Upper lobe of right lung (tissue), 1 donor: ENCODE results near the gene C1RL. TPM values are rescaled to one million over a fixed set of nuclear protein-coding genes. Genes with fewer than 3 reads are reported as not detected.
"Not testable (repeated sequence)": the region's sequence is repeated elsewhere in the genome, so short reads cannot be mapped to it uniquely, and the experiment has no call there.

Source experiments
- ATAC-seq: fragments of 200-7000 bp; cut with Tn5 transposase; one replicate; pipeline ENCODE4 v1.9.1; 2020; ENCODE audit warnings: mild to moderate bottlenecking, moderate library complexity
- DNase-seq: peaks from one replicate; pipeline ENCODE4 v3.0.0-alpha.2; 2020
- H3K27ac ChIP-seq: fragments of 200-600 bp; one replicate; pipeline ENCODE4 v1.8.0; 2022
- H3K27me3 ChIP-seq: fragments of 200-600 bp; one replicate; pipeline ENCODE4 v1.8.0; 2022; ENCODE audit warnings: mild to moderate bottlenecking
- H3K36me3 ChIP-seq: fragments of 200-600 bp; one replicate; pipeline ENCODE4 v1.8.0; 2022
- H3K4me1 ChIP-seq: fragments of 200-600 bp; one replicate; pipeline ENCODE4 v1.8.0; 2022
- H3K4me3 ChIP-seq: fragments of 200-600 bp; one replicate; pipeline ENCODE4 v1.8.0; 2022; ENCODE audit warnings: mild to moderate bottlenecking
- H3K9me3 ChIP-seq: fragments of 200-600 bp; one replicate; pipeline ENCODE4 v1.8.0; 2022
- CTCF ChIP-seq: fragments of 200-600 bp; IDR thresholded peaks from one replicate; pipeline ENCODE4 v1.8.0; 2022; ENCODE audit warnings: antibody characterized with exemption
- intact Hi-C: fragments of 100-400 bp; cut with DNase I; formaldehyde crosslinking; loops from one replicate; pipeline ENCODE4 v1.11.0; 2022
- total RNA-seq: library from RNA; stranded (reverse); fragmentation: NEBNext Ultra II Directional; extraction: Animal tissue kit (Norgen Biotek cat#: 25700); gene quantifications from one replicate; pipeline ENCODE4 v1.2.1, GENCODE V29; 2021
- donor health status: DM: no; HTN: yes; CAD: no; lungs with severe emphysema.

Gene C1RL
- total RNA-seq, 1 donor from 2014 or later: 91.6 TPM

GRCh38 chr12:7112041-7112440 is 3.0 kb upstream of the C1RL start:
- no peak for TF ChIP-seq CTCF
- Histone ChIP-seq H3K4me1 (peaks cover 22% of the 10 kb centered on the region), H3K9me3 (no peaks in the 10 kb centered on the region), H3K4me3 (no peak overlapping the region), H3K36me3 (peaks cover 12% of the 10 kb centered on the region), H3K27me3 (no peaks in the 10 kb centered on the region), H3K27ac (no peak overlapping the region)
- intact Hi-C loops: loop anchor here (10.0 kb wide), 1 partner anchor 147 kb away; no protein-coding TSS in a partner anchor
- DNase-seq: no peak
- ATAC-seq: no peak

GRCh38 chr12:7110661-7111060 is 1.6 kb upstream of the C1RL start:
- no peak overlapping the region for H3K27ac ChIP-seq
- no peak for TF ChIP-seq CTCF
- intact Hi-C loops: loop anchor here (10.0 kb wide), 1 partner anchor 146 kb away; no protein-coding TSS in a partner anchor
- no peaks in the 10 kb centered on the region for H3K27me3 ChIP-seq
- no peaks in the 10 kb centered on the region for H3K9me3 ChIP-seq
- H3K4me1 ChIP-seq: peaks cover 27% of the 10 kb centered on the region
- H3K4me3 ChIP-seq: no peak overlapping the region
- DNase-seq: no peak
- peaks cover 4% of the 10 kb centered on the region for H3K36me3 ChIP-seq
- ATAC-seq: no peak

- TF ChIP-seq CTCF: no peak
- H3K27ac ChIP-seq: peak overlapping the region; percentile 98
- no peak for DNase-seq
- no peak for ATAC-seq
- no peaks in the 10 kb centered on the region for H3K9me3 ChIP-seq
- H3K4me3 ChIP-seq: peak overlapping the region; percentile 77
- H3K4me1 ChIP-seq: peaks cover 27% of the 10 kb centered on the region
- H3K27me3 ChIP-seq: no peaks in the 10 kb centered on the region
- H3K36me3 ChIP-seq: peaks cover 3% of the 10 kb centered on the region
- intact Hi-C loops: loop anchor here (10.0 kb wide), 1 partner anchor 165 kb away; the partner anchor contains the start of genes C12orf57 and RNU7-1
Measured at GRCh38 chr12:7109572-7109920, 532 bp upstream of the C1RL start.

- DNase-seq (peak; percentile 94), ATAC-seq (peak; percentile 93)
- TF ChIP-seq CTCF: no peak
- Histone ChIP-seq H3K9me3 (no peaks in the 10 kb centered on the region), H3K36me3 (peaks cover 16% of the 10 kb centered on the region), H3K4me3 (peak overlapping the region; percentile 77), H3K27me3 (no peaks in the 10 kb centered on the region), H3K4me1 (peaks cover 26% of the 10 kb centered on the region), H3K27ac (peak overlapping the region; percentile 98)
- intact Hi-C loops: loop anchor here (10.0 kb wide), 1 partner anchor 163 kb away; the partner anchor contains the start of genes C12orf57 and RNU7-1
Measured at GRCh38 chr12:7108003-7108795, 815 bp downstream of the C1RL start.

- H3K4me3 ChIP-seq: peak overlapping the region; percentile 77
- H3K4me1 ChIP-seq: peaks cover 21% of the 10 kb centered on the region
- H3K27ac ChIP-seq: peak overlapping the region; percentile 98
- H3K9me3 ChIP-seq: no peaks in the 10 kb centered on the region
- intact Hi-C loops: loop anchor here (10.0 kb wide), 1 partner anchor 163 kb away; the partner anchor contains the start of genes C12orf57 and RNU7-1
- ATAC-seq (peak; percentile 19), DNase-seq (no peak)
- H3K36me3 ChIP-seq: peaks cover 20% of the 10 kb centered on the region
- TF ChIP-seq CTCF: no peak
- no peaks in the 10 kb centered on the region for H3K27me3 ChIP-seq
Measured at GRCh38 chr12:7107636-7108002, 1.4 kb downstream of the C1RL start.

DNA sequence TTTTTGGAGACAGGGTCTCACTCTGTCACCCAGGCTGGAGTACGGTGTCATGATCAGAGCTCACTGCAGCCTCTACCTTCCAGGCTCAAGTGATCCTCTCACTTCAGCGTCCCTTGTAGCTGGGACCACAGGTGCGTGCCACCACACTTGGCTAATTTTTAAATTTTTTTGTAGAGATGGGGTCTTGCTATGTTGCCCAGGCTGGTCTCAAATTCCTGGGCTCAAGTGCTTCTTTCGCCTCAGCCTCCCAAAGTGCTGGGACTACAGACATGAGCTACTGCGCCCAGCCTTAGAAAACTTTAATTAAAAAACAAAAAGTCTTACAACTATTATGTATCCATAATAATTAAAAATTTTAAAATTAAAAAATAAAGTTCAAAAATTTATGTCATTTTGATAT is 1.8 kb downstream of the C1RL start:
- not testable (repeated sequence) for H3K27me3 ChIP-seq, ATAC-seq, H3K9me3 ChIP-seq
- H3K4me1 ChIP-seq: peaks cover 16% of the 10 kb centered on the region
- H3K4me3 ChIP-seq: peak overlapping the region; percentile 77
- intact Hi-C loops: loop anchor here (10.0 kb wide), 1 partner anchor 162 kb away; the partner anchor contains the start of genes C12orf57 and RNU7-1
- H3K27ac ChIP-seq: peak overlapping the region; percentile 98
- peaks cover 24% of the 10 kb centered on the region for H3K36me3 ChIP-seq
- peak; percentile 4 for DNase-seq
